ENCODE data around the gene MEI4.

GRCh38 chr6:77715588-77715987 lies 62.7 kb downstream of the MEI4 start:
- TF ChIP-seq CTCF (IDR thresholded peaks at IDR 0.05; ENCODE audit: low read length) = no peak
- no peak for TF ChIP-seq EZH2 (IDR thresholded peaks at IDR 0.05; ENCODE audit: borderline replicate concordance, low read length)

All from OCI-LY1 (cell line).